ENCODE data around the gene IFNL3. TPM values are rescaled to one million over a fixed set of nuclear protein-coding genes. Genes with fewer than 3 reads are reported as not detected.
"Not testable (repeated sequence)": the region's sequence is repeated elsewhere in the genome, so short reads cannot be mapped to it uniquely, and the experiment has no call there.

Gene IFNL3
- total RNA-seq, result not detected

- H3K27me3 Mint-ChIP-seq (ENCODE audit: low read depth); H3K4me3 Mint-ChIP-seq; DNase-seq; H3K4me1 Mint-ChIP-seq (ENCODE audit: low read depth); ATAC-seq; H3K9me3 Mint-ChIP-seq; H3K36me3 Mint-ChIP-seq (ENCODE audit: insufficient read depth): not testable (repeated sequence)
Measured at GRCh38 chr19:39244410-39245100, at the start of gene IFNL3. Gene IFNL3, minus strand, starts transcription at chr19:39245006. Its CDS starts 39 bp downstream, at chr19:39244967.

GRCh38 chr19:39293394-39293793, 48.6 kb upstream of the IFNL3 start:
- Mint-ChIP-seq H3K36me3 (ENCODE audit: insufficient read depth) (no peaks in the 10 kb centered on the region), H3K27me3 (ENCODE audit: low read depth) (peaks cover 6% of the 10 kb centered on the region), H3K4me3 (no peak overlapping the region), H3K4me1 (ENCODE audit: low read depth) (peaks cover 12% of the 10 kb centered on the region), H3K9me3 (no peaks in the 10 kb centered on the region)
- no peak for DNase-seq
- no peak for ATAC-seq

GRCh38 chr19:39284032-39284431, 39.2 kb upstream of the IFNL3 start:
- no peak for ATAC-seq
- Mint-ChIP-seq H3K9me3 (peaks cover 4% of the 10 kb centered on the region), H3K27me3 (ENCODE audit: low read depth) (peaks cover 5% of the 10 kb centered on the region), H3K4me3 (no peak overlapping the region), H3K4me1 (ENCODE audit: low read depth) (no peaks in the 10 kb centered on the region), H3K36me3 (ENCODE audit: insufficient read depth) (peaks cover 2% of the 10 kb centered on the region)
- no peak for DNase-seq

- peaks cover 4% of the 10 kb centered on the region for H3K9me3 Mint-ChIP-seq
- DNase-seq, result no peak
- H3K27me3 Mint-ChIP-seq (ENCODE audit: low read depth), result peaks cover 5% of the 10 kb centered on the region
- H3K4me3 Mint-ChIP-seq, result no peak overlapping the region
- ATAC-seq, result no peak
- H3K4me1 Mint-ChIP-seq (ENCODE audit: low read depth), result no peaks in the 10 kb centered on the region
- peaks cover 2% of the 10 kb centered on the region for H3K36me3 Mint-ChIP-seq (ENCODE audit: insufficient read depth)
Measured at GRCh38 chr19:39282021-39282420, 37.2 kb upstream of the IFNL3 start.

- Mint-ChIP-seq H3K27me3 (ENCODE audit: low read depth) (peaks cover 8% of the 10 kb centered on the region), H3K9me3 (no peaks in the 10 kb centered on the region), H3K4me3 (no peak overlapping the region), H3K36me3 (ENCODE audit: insufficient read depth) (peaks cover 2% of the 10 kb centered on the region), H3K4me1 (ENCODE audit: low read depth) (no peaks in the 10 kb centered on the region)
- ATAC-seq (no peak), DNase-seq (no peak)
Measured at GRCh38 chr19:39277598-39277997, 32.8 kb upstream of the IFNL3 start.

GRCh38 chr19:39276740-39277139, 31.9 kb upstream of the IFNL3 start:
- H3K9me3 Mint-ChIP-seq, result no peaks in the 10 kb centered on the region
- no peaks in the 10 kb centered on the region for H3K4me1 Mint-ChIP-seq (ENCODE audit: low read depth)
- H3K4me3 Mint-ChIP-seq, result no peak overlapping the region
- H3K27me3 Mint-ChIP-seq (ENCODE audit: low read depth), result peaks cover 8% of the 10 kb centered on the region
- DNase-seq, result no peak
- no peak for ATAC-seq
- no peaks in the 10 kb centered on the region for H3K36me3 Mint-ChIP-seq (ENCODE audit: insufficient read depth)

- no peak overlapping the region for H3K4me3 Mint-ChIP-seq
- H3K27me3 Mint-ChIP-seq (ENCODE audit: low read depth), result peaks cover 9% of the 10 kb centered on the region
- H3K4me1 Mint-ChIP-seq (ENCODE audit: low read depth), result no peaks in the 10 kb centered on the region
- no peaks in the 10 kb centered on the region for H3K36me3 Mint-ChIP-seq (ENCODE audit: insufficient read depth)
- H3K9me3 Mint-ChIP-seq, result no peaks in the 10 kb centered on the region
- ATAC-seq, result no peak
- no peak for DNase-seq
Measured at GRCh38 chr19:39275578-39275977, 30.8 kb upstream of the IFNL3 start.

- H3K36me3 Mint-ChIP-seq (ENCODE audit: insufficient read depth); ATAC-seq; H3K4me1 Mint-ChIP-seq (ENCODE audit: low read depth); H3K9me3 Mint-ChIP-seq; DNase-seq; H3K4me3 Mint-ChIP-seq: not testable (repeated sequence)
- peaks cover 14% of the 10 kb centered on the region for H3K27me3 Mint-ChIP-seq (ENCODE audit: low read depth)
Measured at GRCh38 chr19:39273859-39274258, 29.1 kb upstream of the IFNL3 start.

- no peak for DNase-seq
- H3K9me3 Mint-ChIP-seq, result no peaks in the 10 kb centered on the region
Measured at GRCh38 chr19:39270036-39270871, 25.4 kb upstream of the IFNL3 start.

GRCh38 chr19:39269369-39269768, 24.6 kb upstream of the IFNL3 start:
- H3K9me3 Mint-ChIP-seq; H3K36me3 Mint-ChIP-seq (ENCODE audit: insufficient read depth); H3K4me3 Mint-ChIP-seq; H3K4me1 Mint-ChIP-seq (ENCODE audit: low read depth); DNase-seq; ATAC-seq: not testable (repeated sequence)
- H3K27me3 Mint-ChIP-seq (ENCODE audit: low read depth), result peaks cover 25% of the 10 kb centered on the region

More at GRCh38 chr19:39270036-39270871, 25.4 kb upstream of the IFNL3 start:
- Mint-ChIP-seq H3K4me3 (no peak overlapping the region), H3K27me3 (ENCODE audit: low read depth) (peaks cover 19% of the 10 kb centered on the region), H3K4me1 (ENCODE audit: low read depth) (no peaks in the 10 kb centered on the region), H3K36me3 (ENCODE audit: insufficient read depth) (no peaks in the 10 kb centered on the region)
- ATAC-seq, result no peak

GRCh38 chr19:39268531-39269223, 23.9 kb upstream of the IFNL3 start:
- not testable (repeated sequence) for ATAC-seq; DNase-seq; H3K9me3 Mint-ChIP-seq; H3K36me3 Mint-ChIP-seq (ENCODE audit: insufficient read depth); H3K4me1 Mint-ChIP-seq (ENCODE audit: low read depth); H3K4me3 Mint-ChIP-seq
- peaks cover 29% of the 10 kb centered on the region for H3K27me3 Mint-ChIP-seq (ENCODE audit: low read depth)

GRCh38 chr19:39268085-39268484, 23.3 kb upstream of the IFNL3 start, which contains the start of gene IFNL2:
Gene IFNL2, plus strand, starts transcription at chr19:39268396. Its CDS starts 173 bp downstream, at chr19:39268569.
- H3K4me3 Mint-ChIP-seq; H3K36me3 Mint-ChIP-seq (ENCODE audit: insufficient read depth); H3K9me3 Mint-ChIP-seq; H3K4me1 Mint-ChIP-seq (ENCODE audit: low read depth); DNase-seq: not testable (repeated sequence)
- peak; percentile 36 to 41 for ATAC-seq
- peaks cover 33% of the 10 kb centered on the region for H3K27me3 Mint-ChIP-seq (ENCODE audit: low read depth)

- Mint-ChIP-seq H3K9me3 (no peaks in the 10 kb centered on the region), H3K4me3 (no peak overlapping the region), H3K36me3 (ENCODE audit: insufficient read depth) (no peaks in the 10 kb centered on the region), H3K27me3 (ENCODE audit: low read depth) (peaks cover 49% of the 10 kb centered on the region), H3K4me1 (ENCODE audit: low read depth) (peaks cover 7% of the 10 kb centered on the region)
- no peak for DNase-seq
- ATAC-seq, result peak in 1 of 2 donors; percentile 12
Measured at GRCh38 chr19:39265321-39265916, 20.6 kb upstream of the IFNL3 start.

All from activated T-cell treated with anti-CD3 and anti-CD28 coated beads, Interleukin-2, amount 50 U/mL, for 4 hours (primary cell).